Neutrophil (primary cell): ENCODE data around the gene BRICD5.

Experiments used
- H3K27ac ChIP-seq: fragments of 200-600 bp; sonication (generic); 2 replicates; pipeline ENCODE4 v1.5.1; 2016; ENCODE audit warnings: mild to moderate bottlenecking, moderate library complexity
- H3K27me3 ChIP-seq: fragments of 200-600 bp; sonication (generic); 2 replicates; pipeline ENCODE4 v1.6.0; 2016; ENCODE audit warnings: mild to moderate bottlenecking
- H3K36me3 ChIP-seq: fragments of 200-600 bp; sonication (generic); 2 replicates; pipeline ENCODE4 v1.5.1; 2017
- H3K4me1 ChIP-seq, 2 experiments: fragments of 200-600 bp in 1 of 2; sonication (generic) in 1 of 2; 1 replicate in 1 of 2; 2 replicates in 1 of 2; pipeline versions ENCODE4 v1.5.1 to v1.6.1; 2013 to 2016; ENCODE audit warnings: low read depth in 1 of 2, low read length in 1 of 2, mild to moderate bottlenecking in 1 of 2, moderate library complexity in 1 of 2; ENCODE audit not compliant: control insufficient read depth in 1 of 2, insufficient read depth in 1 of 2
- H3K4me3 ChIP-seq, 2 experiments: fragments of 200-600 bp in 1 of 2; sonication (generic) in 1 of 2; 1 replicate in 1 of 2; 2 replicates in 1 of 2; pipeline ENCODE4 v1.5.1; 2013 to 2016; ENCODE audit warnings: low read depth in 1 of 2, low read length in 1 of 2, mild to moderate bottlenecking in 1 of 2, moderate library complexity in 1 of 2
- H3K9me3 ChIP-seq: fragments of 200-600 bp; sonication (generic); 2 replicates; pipeline ENCODE4 v1.5.1; 2016
- CTCF ChIP-seq: fragments of 200-600 bp; sonication (generic); IDR thresholded peaks from 2 replicates; pipeline ENCODE4 v1.5.1; 2016; ENCODE audit warnings: antibody characterized with exemption

Gene BRICD5

GRCh38 chr16:2214719-2214968 lies 4.0 kb upstream of the BRICD5 start, which contains the start of gene PGP:
PGP (minus strand) TSS chr16:2214840; CDS start chr16:2214777, 63 bp downstream.
- no peak for TF ChIP-seq CTCF
- H3K27me3 ChIP-seq = no peaks in the 10 kb centered on the region
- no peaks in the 10 kb centered on the region for H3K9me3 ChIP-seq
- H3K36me3 ChIP-seq = peaks cover 7% of the 10 kb centered on the region
- H3K4me1 ChIP-seq = peaks cover 40 to 41% of the 10 kb centered on the region in 2 experiments
- peak within 1 kb of the TSS; percentile 68 to 92 for H3K4me3 ChIP-seq
- peak within 1 kb of the TSS; percentile 82 for H3K27ac ChIP-seq

GRCh38 chr16:2213817-2214718 lies 3.4 kb upstream of the BRICD5 start:
- Histone ChIP-seq H3K4me1 (peaks cover 40 to 41% of the 10 kb centered on the region in 2 experiments), H3K27ac (peak overlapping the region; percentile 82), H3K36me3 (peaks cover 13% of the 10 kb centered on the region), H3K4me3 (peak overlapping the region; percentile 67 to 92), H3K27me3 (no peaks in the 10 kb centered on the region), H3K9me3 (no peaks in the 10 kb centered on the region)
- no peak for TF ChIP-seq CTCF

- no peak for TF ChIP-seq CTCF
- peaks cover 24% of the 10 kb centered on the region for H3K36me3 ChIP-seq
- peaks cover 39 to 41% of the 10 kb centered on the region in 2 experiments for H3K4me1 ChIP-seq
- H3K27me3 ChIP-seq = no peaks in the 10 kb centered on the region
- peak overlapping the region; percentile 67 to 92 for H3K4me3 ChIP-seq
- H3K9me3 ChIP-seq = no peaks in the 10 kb centered on the region
- peak overlapping the region; percentile 82 for H3K27ac ChIP-seq
Measured at GRCh38 chr16:2212362-2213324, 2.0 kb upstream of the BRICD5 start.

GRCh38 chr16:2211923-2212347 lies 1.3 kb upstream of the BRICD5 start:
- Histone ChIP-seq H3K9me3 (no peaks in the 10 kb centered on the region), H3K27ac (peak overlapping the region; percentile 82), H3K4me3 (peak overlapping the region; percentile 67 to 92), H3K27me3 (no peaks in the 10 kb centered on the region), H3K4me1 (peaks cover 40 to 44% of the 10 kb centered on the region in 2 experiments), H3K36me3 (peaks cover 24% of the 10 kb centered on the region)
- no peak for TF ChIP-seq CTCF

- Histone ChIP-seq H3K4me1 (peaks cover 49 to 50% of the 10 kb centered on the region in 2 experiments), H3K27ac (no peak overlapping the region), H3K27me3 (no peaks in the 10 kb centered on the region), H3K36me3 (peaks cover 24% of the 10 kb centered on the region), H3K4me3 (no peak overlapping the region), H3K9me3 (no peaks in the 10 kb centered on the region)
- no peak for TF ChIP-seq CTCF
Measured at GRCh38 chr16:2210009-2210332, 692 bp downstream of the BRICD5 start.
